ENCODE measurements around the gene NRIP2.
"Not testable (repeated sequence)": the region's sequence is repeated elsewhere in the genome, so short reads cannot be mapped to it uniquely, and the experiment has no call there.

Gene NRIP2

GRCh38 chr12:2834581-2835491 is at the start of gene NRIP2:
NRIP2 (minus strand) TSS chr12:2835035; CDS start chr12:2834983, 52 bp downstream.
- no peak for FAIRE-seq
- no peak for DNase-seq (ENCODE audit: extremely low spot score, insufficient read length, low read depth)

DNA sequence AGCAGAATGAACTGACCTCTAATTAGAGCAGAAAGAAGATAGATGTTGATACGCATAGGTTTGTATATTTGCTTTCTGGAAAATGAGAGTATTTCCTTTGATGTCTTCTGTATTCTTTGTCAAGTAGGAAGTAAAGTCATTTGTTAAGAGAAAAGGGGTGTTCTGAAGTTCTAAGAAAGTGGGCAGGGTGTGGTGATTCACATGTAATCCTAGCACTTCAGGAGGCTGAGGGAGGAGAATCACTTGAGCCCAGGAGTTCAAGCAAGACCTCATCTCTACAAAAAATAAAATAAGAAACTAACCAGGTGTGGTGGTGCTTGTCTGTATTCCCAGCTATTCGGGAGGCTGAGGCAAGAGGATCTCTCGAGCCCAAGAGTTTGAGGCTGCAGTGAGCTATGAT is 45.0 kb upstream of the NRIP2 start:
- DNase-seq (ENCODE audit: extremely low spot score, insufficient read length, low read depth) (no peak), FAIRE-seq (no peak)

DNA sequence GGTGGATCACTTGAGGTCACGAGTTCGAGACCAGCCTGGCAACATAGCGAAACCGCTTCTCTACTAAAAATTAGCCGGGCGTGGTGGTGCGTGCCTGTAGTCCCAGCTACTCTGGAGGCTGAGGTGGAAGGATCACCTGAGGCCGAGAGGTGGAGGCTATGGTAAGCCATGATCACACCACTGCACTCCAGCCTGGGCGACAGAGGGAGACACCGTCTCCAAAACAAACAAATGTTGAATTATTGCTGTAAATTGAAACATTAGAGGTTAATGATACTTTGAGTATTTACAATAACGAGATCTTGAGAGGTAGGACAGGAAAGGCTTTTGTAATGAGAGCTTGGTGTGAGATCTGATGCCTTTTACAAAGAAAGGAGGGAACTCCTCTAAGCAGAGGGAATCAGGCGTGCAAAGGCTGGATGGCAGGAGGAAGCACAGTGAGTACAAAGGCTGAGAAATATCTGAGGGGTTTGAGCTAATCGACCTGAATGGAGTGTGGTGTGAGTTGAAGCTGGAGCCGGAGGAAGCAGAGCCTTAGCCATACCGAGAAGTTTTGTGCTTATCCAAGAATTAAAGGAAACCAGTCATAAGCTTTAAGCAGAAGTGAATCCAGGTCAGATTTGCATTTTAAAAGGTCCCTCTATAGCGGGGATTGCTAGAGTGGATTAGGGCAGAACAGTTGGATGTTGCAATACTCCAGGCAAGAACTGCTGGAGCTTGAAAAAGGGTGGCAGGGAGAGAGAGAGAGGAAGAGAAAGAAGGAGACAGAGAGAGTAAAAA is 43.3 kb upstream of the NRIP2 start:
- FAIRE-seq (no peak), DNase-seq (ENCODE audit: extremely low spot score, insufficient read length, low read depth) (no peak)

DNA sequence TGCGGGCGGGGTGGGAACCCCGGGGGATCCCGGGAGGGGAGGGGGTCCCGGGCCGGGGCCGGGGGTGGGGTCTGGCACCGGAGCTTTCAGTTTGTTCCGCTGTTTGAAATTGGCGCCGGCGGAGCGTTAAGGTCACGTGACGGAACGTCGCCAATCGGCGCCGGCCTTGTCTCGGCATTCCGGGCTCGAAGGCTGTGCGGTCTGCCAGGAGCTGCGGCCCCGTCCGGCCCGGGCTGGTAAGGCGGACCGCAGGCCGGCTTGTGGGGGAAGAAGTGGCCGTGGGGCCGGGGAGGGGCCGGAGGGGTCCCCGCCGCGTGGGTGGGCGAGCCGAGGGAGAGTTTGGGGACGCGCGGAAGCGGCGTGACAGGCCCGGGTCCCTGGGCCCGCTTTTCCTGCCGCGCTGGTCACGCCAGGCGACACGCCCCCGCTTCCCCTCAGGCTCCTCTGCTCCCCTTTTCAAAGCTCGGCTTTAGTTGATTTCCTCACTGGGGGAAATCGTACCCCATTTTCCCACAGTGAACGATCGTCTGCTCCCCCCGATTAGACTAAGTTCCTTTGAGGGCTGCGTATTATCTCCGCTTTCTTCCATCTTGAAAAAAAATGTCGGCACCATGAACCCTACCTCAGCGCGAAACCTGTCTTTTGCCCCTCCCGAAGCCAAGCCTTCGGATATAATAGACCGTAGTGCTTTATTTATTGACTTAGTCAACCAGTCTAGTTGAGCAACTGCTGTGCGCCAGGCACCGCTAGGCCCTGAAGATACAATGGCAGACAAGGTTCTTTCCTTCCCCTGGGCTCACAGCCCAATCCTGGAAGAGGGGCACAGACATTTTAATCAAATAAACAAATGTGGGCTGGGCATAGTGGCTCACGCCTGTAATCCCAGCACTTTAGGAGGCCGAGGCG is 42.5 kb upstream of the NRIP2 start, which contains the start of the genes FOXM1 and RHNO1:
FOXM1 (minus strand) TSS at position 128 of the 906 bp plus-strand sequence. CDS start 2,696 bp downstream, outside the sequence.
RHNO1 (plus strand) TSS at position 177 of the 906 bp plus-strand sequence. CDS start 8,144 bp downstream, outside the sequence.
- FAIRE-seq (peak; percentile 53), DNase-seq (ENCODE audit: extremely low spot score, insufficient read length, low read depth) (peak; percentile 93)

DNA sequence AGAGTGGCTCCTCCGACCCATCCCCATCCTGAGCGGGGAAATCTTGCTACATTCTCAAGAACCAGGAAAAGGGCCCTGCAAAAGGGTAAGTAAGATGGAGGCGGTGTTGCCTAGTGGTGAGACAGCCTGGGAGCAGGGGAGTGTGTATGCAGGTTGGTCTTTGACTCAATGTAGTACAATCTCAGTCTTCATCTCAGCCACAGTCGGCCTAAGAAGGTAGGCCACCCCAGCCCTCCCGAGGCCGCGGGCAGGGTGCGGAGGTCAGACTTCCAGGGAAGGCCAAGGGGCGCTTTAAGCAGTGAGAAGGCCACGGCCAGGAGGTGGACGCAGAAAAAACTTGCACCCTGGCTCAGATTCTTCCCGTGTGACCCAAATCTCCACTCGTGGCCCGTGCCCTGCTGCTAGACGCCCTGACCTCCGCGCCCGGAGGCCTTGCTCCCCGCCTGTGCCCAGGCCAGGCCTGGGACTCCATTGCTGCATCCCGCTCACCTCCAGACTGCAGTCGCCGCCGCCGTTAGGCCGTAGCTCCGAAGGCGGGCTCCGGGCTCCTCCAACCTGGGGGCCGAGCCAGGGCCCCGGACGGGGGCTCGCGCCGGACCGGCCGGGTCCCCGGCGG is 41.7 kb upstream of the NRIP2 start:
- no peak for FAIRE-seq
- DNase-seq (ENCODE audit: extremely low spot score, insufficient read length, low read depth), result no peak

- DNase-seq (ENCODE audit: extremely low spot score, insufficient read length, low read depth), result not testable (repeated sequence)
Measured at GRCh38 chr12:2868986-2869632, 34.3 kb upstream of the NRIP2 start.

DNA sequence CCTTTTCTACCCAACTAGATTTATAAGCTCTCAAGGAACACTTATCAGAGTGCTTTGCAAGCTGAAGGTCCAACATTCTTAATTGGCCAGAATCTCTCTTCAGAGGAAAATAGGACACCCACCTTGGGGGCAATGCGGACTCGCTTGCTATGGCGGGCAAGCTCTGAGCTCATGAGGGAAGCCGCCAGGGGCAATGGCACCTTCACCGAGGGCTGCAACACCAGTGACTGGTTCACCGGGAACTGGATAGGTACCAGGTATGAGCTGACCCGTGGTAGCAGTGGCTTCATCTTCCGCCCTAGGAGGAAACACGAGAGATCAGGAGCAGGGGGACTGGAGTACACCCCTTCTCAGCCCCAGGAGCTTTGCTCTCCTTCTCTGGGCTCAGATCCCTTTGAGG is 29.4 kb upstream of the NRIP2 start:
- FAIRE-seq (no peak), DNase-seq (ENCODE audit: extremely low spot score, insufficient read length, low read depth) (no peak)

More at GRCh38 chr12:2868986-2869632, 34.3 kb upstream of the NRIP2 start:
- not testable (repeated sequence) for FAIRE-seq

DNA sequence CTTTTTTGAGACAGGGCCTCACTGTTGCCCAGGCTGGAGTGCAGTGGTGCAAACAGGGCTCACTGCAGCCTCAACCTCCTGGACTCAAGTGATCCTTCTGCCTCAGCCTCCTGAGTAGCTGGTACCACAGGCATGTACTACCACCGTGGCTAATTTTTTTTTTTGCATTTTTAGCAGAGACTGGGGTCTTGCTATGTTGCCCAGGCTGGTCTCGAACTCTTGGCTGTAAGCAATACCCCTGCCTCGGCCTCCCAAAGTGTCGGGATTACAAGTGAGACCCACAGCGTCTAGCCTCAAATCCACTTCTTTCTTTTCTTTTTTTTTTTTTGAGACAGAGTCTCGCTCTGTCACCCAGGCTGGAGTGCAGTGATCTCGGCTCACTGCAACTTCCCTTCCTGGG is 28.6 kb upstream of the NRIP2 start:
- not testable (repeated sequence) for FAIRE-seq; DNase-seq (ENCODE audit: extremely low spot score, insufficient read length, low read depth)

GRCh38 chr12:2862876-2863275 is 28.0 kb upstream of the NRIP2 start:
- no peak for DNase-seq (ENCODE audit: extremely low spot score, insufficient read length, low read depth)
- no peak for FAIRE-seq

GRCh38 chr12:2860170-2860569 is 25.3 kb upstream of the NRIP2 start:
- no peak for FAIRE-seq

DNA sequence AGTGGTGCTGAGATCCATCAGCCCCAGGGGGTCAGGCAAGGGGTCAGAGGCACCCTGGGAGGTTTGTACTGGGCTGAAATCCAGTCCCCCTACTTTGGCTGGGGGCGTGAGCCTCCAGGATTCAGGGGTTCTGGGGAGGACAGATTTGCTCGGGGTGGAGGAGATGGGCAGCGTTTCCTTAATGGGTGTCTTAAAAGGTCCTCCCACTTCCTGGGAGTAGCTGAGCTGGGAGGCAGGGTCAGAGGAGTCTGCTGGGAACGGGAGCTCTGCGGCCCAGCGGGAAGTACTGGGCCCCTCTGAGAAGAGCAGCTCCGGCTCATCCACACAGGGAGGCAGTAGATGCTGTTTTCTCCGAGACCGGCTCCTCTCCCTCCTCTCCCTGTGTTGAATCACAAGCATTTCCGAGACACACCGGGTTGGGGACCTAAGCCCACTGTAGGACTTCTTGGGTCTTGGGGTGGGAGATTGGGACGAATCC is 24.1 kb upstream of the NRIP2 start:
- FAIRE-seq (no peak), DNase-seq (ENCODE audit: extremely low spot score, insufficient read length, low read depth) (no peak)

More at GRCh38 chr12:2860170-2860569, 25.3 kb upstream of the NRIP2 start:
- DNase-seq (ENCODE audit: extremely low spot score, insufficient read length, low read depth), result no peak

GRCh38 chr12:2858334-2858733 is 23.5 kb upstream of the NRIP2 start:
- FAIRE-seq (no peak), DNase-seq (ENCODE audit: extremely low spot score, insufficient read length, low read depth) (no peak)

GRCh38 chr12:2857576-2857975 is 22.7 kb upstream of the NRIP2 start:
- no peak for DNase-seq (ENCODE audit: extremely low spot score, insufficient read length, low read depth)
- no peak for FAIRE-seq

DNA sequence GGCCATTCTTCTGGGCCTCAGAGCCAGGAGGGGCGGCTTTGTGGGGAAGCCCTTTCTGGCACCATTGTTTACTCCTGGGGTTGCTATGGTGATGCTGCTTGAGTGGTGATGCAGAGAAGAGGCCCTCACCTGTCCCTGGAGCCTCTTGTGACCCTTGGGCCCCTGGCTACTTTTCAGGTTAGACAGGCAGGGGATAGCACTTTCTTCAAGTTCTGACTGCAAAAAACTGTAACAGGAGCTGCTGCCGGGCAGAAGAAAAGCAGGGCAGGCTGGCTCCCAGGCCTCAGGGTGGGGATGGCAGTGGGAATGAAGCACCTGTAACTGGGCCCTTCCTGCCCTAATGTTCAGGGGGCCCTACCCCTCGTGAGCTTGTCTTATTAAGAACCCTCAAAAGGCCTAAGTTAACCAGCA is 22.2 kb upstream of the NRIP2 start, which contains the start of gene TEX52:
TEX52 (minus strand) TSS at position 19 of the 411 bp plus-strand sequence; CDS start at position 6, 13 bp downstream.
- no peak for DNase-seq (ENCODE audit: extremely low spot score, insufficient read length, low read depth)
- no peak for FAIRE-seq

DNA sequence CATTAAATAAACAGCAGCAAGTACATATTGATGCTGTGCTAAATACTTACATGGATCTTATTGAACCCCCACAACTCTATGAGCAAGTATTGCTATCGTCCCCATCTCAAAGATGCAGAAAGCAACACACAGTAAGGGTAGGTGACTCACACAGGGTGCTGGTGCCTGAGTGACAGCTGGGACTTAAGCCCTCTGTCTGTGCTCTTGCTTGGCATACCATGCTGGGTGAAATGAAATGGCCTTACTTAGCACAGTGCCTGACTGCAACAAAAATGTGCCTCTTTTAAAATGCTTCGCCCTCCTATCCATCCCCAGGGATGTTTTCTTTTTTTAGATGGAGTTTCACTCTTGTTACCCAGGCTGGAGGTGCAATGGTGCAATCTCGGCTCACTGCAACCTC is 21.2 kb upstream of the NRIP2 start:
- FAIRE-seq, result no peak
- DNase-seq (ENCODE audit: extremely low spot score, insufficient read length, low read depth), result no peak

GRCh38 chr12:2855546-2855945 is 20.7 kb upstream of the NRIP2 start:
- FAIRE-seq, result no peak
- DNase-seq (ENCODE audit: extremely low spot score, insufficient read length, low read depth), result no peak

GRCh38 chr12:2854669-2855453 is 20.0 kb upstream of the NRIP2 start:
- no peak for DNase-seq (ENCODE audit: extremely low spot score, insufficient read length, low read depth)
- FAIRE-seq, result no peak

- no peak for DNase-seq (ENCODE audit: extremely low spot score, insufficient read length, low read depth)
- peak; percentile 12 for FAIRE-seq
Measured at GRCh38 chr12:2853626-2854025, 18.8 kb upstream of the NRIP2 start.
